K562 (cell line): Measurements from ENCODE around the gene SAPCD1. TPM values are rescaled to one million over a fixed set of nuclear protein-coding genes. Genes with fewer than 3 reads are reported as not detected.
A peak's percentile ranks its signal among the peaks of the same experiment; 100 is the strongest.

ENCODE experiments used
- BHLHE40 ChIP-seq: IDR thresholded peaks from 2 replicates; pipeline ENCODE4 v1.6.1; 2011; ENCODE audit warnings: low read length, improper control_type of control experiment
- CXXC5 ChIP-seq: fragments of 250-450 bp; sonication (Bioruptor Pico); IDR thresholded peaks from 2 replicates; pipeline ENCODE4 v1.8.0; 2022; ENCODE audit warnings: inconsistent platforms, mild to moderate bottlenecking, moderate library complexity
- GTF2F1 ChIP-seq: IDR thresholded peaks from 2 replicates; pipeline ENCODE4 v1.6.1; 2011; ENCODE audit warnings: low read depth, low read length, improper control_type of control experiment
- HDAC8 ChIP-seq: fragments of 450-650 bp; IDR thresholded peaks from 2 replicates; pipeline ENCODE4 v1.6.1; 2016; ENCODE audit warnings: mild to moderate bottlenecking, missing genetic modification characterization, moderate library complexity, missing compliant biosample characterization
- IRF2 ChIP-seq: sonication (generic); formaldehyde crosslinking; IDR thresholded peaks from 2 replicates; pipeline ENCODE4 v1.8.1; 2022; ENCODE audit warnings: mild to moderate bottlenecking, missing genetic modification reagents
- NFE2 ChIP-seq: IDR thresholded peaks from 2 replicates; pipeline ENCODE4 v1.6.1; 2014; ENCODE audit warnings: antibody characterized with exemption, low read depth
- PHTF2 ChIP-seq: fragments of 250-450 bp; sonication (Bioruptor Pico); IDR thresholded peaks from 2 replicates; pipeline ENCODE4 v1.5.0; 2021; ENCODE audit warnings: mild to moderate bottlenecking
- SIRT6 ChIP-seq: IDR thresholded peaks from one replicate; pipeline ENCODE4 v1.6.1; 2012; ENCODE audit warnings: low read depth, mild to moderate bottlenecking, control low read depth, inconsistent platforms, low read length, moderate library complexity
- TAF1 ChIP-seq: IDR thresholded peaks from 2 replicates; pipeline ENCODE4 v1.6.1; 2011; ENCODE audit warnings: mild to moderate bottlenecking, low read length, moderate library complexity; ENCODE audit not compliant: insufficient read depth, control insufficient read depth, severe bottlenecking; ENCODE audit errors: extremely low read depth
- ZC3H11A ChIP-seq: IDR thresholded peaks from 2 replicates; pipeline ENCODE4 v1.6.1; 2012; ENCODE audit warnings: low read depth, low read length, improper control_type of control experiment
- ZNF224 ChIP-seq: sonication (generic); formaldehyde crosslinking; IDR thresholded peaks from 2 replicates; pipeline ENCODE4 v1.8.0; 2022; ENCODE audit warnings: mild to moderate bottlenecking, missing genetic modification reagents
- ZNF277 ChIP-seq: fragments of 250-450 bp; sonication (Bioruptor Pico); IDR thresholded peaks from 2 replicates; pipeline ENCODE4 v1.8.0; 2022; ENCODE audit warnings: inconsistent platforms, mild to moderate bottlenecking, moderate library complexity, borderline replicate concordance
- ZNF785 ChIP-seq: fragments of 250-450 bp; sonication (Bioruptor Pico); IDR thresholded peaks from 2 replicates; pipeline ENCODE4 v1.4.0; 2020; ENCODE audit warnings: mild to moderate bottlenecking
- polyA plus RNA-seq, 8 experiments: library from polyadenylated mRNA; depleted of rRNA in 4 of 8; stranded (reverse) in 5 of 8; unstranded in 3 of 8; fragments of >200 nt; fragmentation: Nextera tagmentation in 2 of 8; fragmentation: Illumina TruSeq in 1 of 8; extraction: Ambion mirVana in 2 of 8; extraction: Trizol in 1 of 8; gene quantifications; 2 replicates each; pipeline versions ENCODE4 v1.2.1 to v1.2.3, GENCODE V29; 2011 to 2014; ENCODE audit warnings: inconsistent platforms in 1 of 8, missing spikeins in 1 of 8
- total RNA-seq, 7 experiments: library from RNA; depleted of rRNA in 6 of 7; stranded (reverse); fragments of >200 nt in 6 of 7; fragmentation: Illumina TruSeq in 2 of 7; extraction: Trizol in 2 of 7; gene quantifications; 2 replicates each; pipeline versions ENCODE4 v1.2.1 to v1.2.3, GENCODE V29; 2011 to 2021; ENCODE audit warnings: low replicate concordance in 1 of 7
- TF ChIP-seq, protein P1 (sequence below): fragments of 250-450 bp; sonication (Bioruptor Pico); IDR thresholded peaks from 2 replicates; pipeline ENCODE4 v1.8.0; 2022; ENCODE audit warnings: moderate library complexity, mild to moderate bottlenecking, inconsistent platforms
- TF ChIP-seq, protein P2 (sequence below): fragments of 200-800 bp; sonication (Bioruptor generic); IDR thresholded peaks from 2 replicates; pipeline ENCODE4 v1.6.1; 2017; ENCODE audit warnings: missing genetic modification characterization, missing compliant biosample characterization
- TF ChIP-seq, protein P3 (sequence below): fragments of 250-450 bp; sonication (Bioruptor Pico); IDR thresholded peaks from 2 replicates; pipeline ENCODE4 v1.5.0; 2021; ENCODE audit warnings: mild to moderate bottlenecking, moderate library complexity
- TF ChIP-seq, protein P4 (sequence below): fragments of 450-650 bp; IDR thresholded peaks from 2 replicates; pipeline ENCODE4 v1.6.1; 2018; ENCODE audit not compliant: partially characterized antibody

The SAPCD1 gene
- total and polyA plus RNA-seq, 9 of the 15 experiments (the other 6 are each of a cell fraction or from before 2014, with no cell fraction given), result 2.6 to 30.2 (median 7.4) TPM

- TF ChIP-seq, protein P1, sequence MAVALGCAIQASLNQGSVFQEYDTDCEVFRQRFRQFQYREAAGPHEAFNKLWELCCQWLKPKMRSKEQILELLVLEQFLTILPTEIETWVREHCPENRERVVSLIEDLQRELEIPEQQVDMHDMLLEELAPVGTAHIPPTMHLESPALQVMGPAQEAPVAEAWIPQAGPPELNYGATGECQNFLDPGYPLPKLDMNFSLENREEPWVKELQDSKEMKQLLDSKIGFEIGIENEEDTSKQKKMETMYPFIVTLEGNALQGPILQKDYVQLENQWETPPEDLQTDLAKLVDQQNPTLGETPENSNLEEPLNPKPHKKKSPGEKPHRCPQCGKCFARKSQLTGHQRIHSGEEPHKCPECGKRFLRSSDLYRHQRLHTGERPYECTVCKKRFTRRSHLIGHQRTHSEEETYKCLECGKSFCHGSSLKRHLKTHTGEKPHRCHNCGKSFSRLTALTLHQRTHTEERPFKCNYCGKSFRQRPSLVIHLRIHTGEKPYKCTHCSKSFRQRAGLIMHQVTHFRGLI, result no peak
- TF ChIP-seq, protein P2, sequence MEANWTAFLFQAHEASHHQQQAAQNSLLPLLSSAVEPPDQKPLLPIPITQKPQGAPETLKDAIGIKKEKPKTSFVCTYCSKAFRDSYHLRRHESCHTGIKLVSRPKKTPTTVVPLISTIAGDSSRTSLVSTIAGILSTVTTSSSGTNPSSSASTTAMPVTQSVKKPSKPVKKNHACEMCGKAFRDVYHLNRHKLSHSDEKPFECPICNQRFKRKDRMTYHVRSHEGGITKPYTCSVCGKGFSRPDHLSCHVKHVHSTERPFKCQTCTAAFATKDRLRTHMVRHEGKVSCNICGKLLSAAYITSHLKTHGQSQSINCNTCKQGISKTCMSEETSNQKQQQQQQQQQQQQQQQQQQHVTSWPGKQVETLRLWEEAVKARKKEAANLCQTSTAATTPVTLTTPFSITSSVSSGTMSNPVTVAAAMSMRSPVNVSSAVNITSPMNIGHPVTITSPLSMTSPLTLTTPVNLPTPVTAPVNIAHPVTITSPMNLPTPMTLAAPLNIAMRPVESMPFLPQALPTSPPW (CRISPR knock-in tag), result no peak
- TF ChIP-seq IRF2 (CRISPR knock-in tag) (no peak), TAF1 (no peak), ZNF224 (no peak), CXXC5 (CRISPR knock-in tag) (no peak; the same call in 1 of the 2 replicates), SIRT6 (no peak), PHTF2 (CRISPR knock-in tag) (no peak), GTF2F1 (no peak), BHLHE40 (no peak; the same call in 1 of the 2 replicates), ZNF785 (no peak), NFE2 (no peak), HDAC8 (no peak), ZNF277 (CRISPR knock-in tag) (no peak), ZC3H11A (no peak)
- TF ChIP-seq, protein P3, sequence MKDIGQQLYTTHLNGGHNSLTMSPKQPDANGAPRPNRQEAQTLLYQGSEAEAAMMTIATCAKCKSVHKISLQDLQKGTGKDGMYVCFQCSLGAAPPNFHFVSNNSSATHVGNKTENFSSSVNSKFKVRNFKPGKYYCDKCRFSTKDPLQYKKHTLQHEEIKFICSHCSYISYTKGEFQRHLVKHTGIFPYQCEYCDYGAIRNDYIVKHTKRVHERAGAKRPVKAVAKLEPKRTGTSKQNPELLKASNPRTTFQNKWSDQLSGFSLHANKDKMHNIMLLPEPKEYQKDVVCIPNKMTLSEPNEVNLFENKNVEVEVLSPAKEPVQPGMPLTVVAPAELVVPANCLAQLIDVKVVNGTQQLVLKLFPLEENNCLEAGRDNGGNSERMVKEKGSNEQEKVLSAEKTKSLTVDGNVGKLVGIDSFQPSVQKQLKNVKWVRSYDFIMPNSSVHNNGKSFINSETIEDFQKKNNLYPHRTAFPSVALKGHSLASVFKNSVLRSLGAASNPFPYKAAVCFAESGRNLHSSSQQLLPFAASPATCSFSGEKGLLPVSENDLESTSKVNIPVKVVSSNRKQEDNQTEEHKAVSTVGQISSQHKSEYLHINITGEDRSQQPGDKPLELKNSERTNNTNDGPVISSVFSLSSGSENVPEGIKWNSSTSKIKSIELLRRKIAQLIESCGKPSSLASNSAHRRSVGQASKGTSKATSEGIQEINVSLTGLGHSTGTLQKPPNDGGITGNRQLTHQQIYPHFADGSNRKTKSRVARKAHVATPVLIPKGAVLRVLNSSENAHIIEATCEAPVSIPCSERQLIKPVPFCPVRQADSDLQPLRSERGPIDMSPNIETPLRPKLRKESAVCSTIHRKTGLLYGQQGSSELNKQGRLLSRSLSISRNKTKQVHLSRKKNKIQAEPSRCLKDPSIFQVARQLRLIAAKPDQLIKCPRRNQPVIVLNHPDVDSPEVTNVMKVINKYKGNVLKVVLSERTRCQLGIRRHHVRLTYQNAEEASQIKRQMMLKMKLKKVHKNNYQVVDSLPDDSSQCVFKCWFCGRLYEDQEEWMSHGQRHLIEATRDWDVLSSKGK (CRISPR knock-in tag), result 0 out of 2 replicates have a peak, but pooled peaks have one; percentile 16
- TF ChIP-seq, protein P4, sequence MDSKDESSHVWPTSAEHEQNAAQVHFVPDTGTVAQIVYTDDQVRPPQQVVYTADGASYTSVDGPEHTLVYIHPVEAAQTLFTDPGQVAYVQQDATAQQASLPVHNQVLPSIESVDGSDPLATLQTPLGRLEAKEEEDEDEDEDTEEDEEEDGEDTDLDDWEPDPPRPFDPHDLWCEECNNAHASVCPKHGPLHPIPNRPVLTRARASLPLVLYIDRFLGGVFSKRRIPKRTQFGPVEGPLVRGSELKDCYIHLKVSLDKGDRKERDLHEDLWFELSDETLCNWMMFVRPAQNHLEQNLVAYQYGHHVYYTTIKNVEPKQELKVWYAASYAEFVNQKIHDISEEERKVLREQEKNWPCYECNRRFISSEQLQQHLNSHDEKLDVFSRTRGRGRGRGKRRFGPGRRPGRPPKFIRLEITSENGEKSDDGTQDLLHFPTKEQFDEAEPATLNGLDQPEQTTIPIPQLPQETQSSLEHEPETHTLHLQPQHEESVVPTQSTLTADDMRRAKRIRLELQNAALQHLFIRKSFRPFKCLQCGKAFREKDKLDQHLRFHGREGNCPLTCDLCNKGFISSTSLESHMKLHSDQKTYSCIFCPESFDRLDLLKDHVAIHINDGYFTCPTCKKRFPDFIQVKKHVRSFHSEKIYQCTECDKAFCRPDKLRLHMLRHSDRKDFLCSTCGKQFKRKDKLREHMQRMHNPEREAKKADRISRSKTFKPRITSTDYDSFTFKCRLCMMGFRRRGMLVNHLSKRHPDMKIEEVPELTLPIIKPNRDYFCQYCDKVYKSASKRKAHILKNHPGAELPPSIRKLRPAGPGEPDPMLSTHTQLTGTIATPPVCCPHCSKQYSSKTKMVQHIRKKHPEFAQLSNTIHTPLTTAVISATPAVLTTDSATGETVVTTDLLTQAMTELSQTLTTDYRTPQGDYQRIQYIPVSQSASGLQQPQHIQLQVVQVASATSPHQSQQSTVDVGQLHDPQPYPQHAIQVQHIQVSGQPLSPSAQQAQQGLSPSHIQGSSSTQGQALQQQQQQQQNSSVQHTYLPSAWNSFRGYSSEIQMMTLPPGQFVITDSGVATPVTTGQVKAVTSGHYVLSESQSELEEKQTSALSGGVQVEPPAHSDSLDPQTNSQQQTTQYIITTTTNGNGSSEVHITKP, result no peak
Observed at GRCh38 chr6:31736768-31737314, 25.6 kb upstream of the SAPCD1 start (continued).
